ENCODE measurements around the gene TSPAN19. TPM values are rescaled to one million over a fixed set of nuclear protein-coding genes. Genes with fewer than 3 reads are reported as not detected.

The TSPAN19 gene
- total and polyA plus RNA-seq, 9 of the 15 experiments (the other 6 are each of a cell fraction or from before 2014, with no cell fraction given) = not detected

DNA sequence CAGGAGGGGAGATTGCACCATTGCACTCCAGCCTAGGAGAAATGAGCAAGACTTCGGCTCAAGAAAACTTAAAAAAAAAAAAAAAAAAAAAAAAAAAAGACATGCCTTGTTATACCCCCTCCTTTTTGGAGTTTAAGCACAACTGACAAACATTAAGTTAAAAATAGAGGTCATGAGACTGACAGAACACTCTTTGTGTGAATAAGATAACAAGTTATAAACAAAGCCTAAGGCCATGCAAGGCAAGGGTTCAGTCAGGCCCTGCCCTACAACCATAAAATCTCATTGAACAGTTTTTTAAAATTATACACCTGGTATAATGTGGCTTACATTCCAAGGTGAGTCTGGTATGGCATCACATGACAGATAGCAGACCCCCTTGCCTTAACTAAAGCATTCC lies 39.3 kb downstream of the TSPAN19 start:
- Histone ChIP-seq H2AFZ (ENCODE audit: low read depth, low read length) (no peak overlapping the region), H3K9ac (ENCODE audit: insufficient read depth in 1 of 2, low read depth in 2 of 2, low read length in 2 of 2) (no peak overlapping the region), H3K4me2 (ENCODE audit: insufficient read depth, low read length) (no peak overlapping the region), H3K9me1 (ENCODE audit: control insufficient read depth, insufficient read depth, low read length) (no peaks in the 10 kb centered on the region), H3K27ac (ENCODE audit: extremely low read depth, low read depth, low read length) (no peak overlapping the region), H3K79me2 (ENCODE audit: control insufficient read depth, insufficient read depth, low read length) (no peaks in the 10 kb centered on the region), H4K20me1 (replicated peaks; ENCODE audit: control insufficient read depth, insufficient read depth, low read length) (no peaks in the 10 kb centered on the region), H3K4me1 (replicated peaks in 1 of 2; ENCODE audit: control insufficient read depth in 2 of 2, insufficient read depth in 2 of 2, low read length in 2 of 2) (no peaks in the 10 kb centered on the region), H3K36me3 (ENCODE audit: control insufficient read depth, insufficient read depth, low read length) (no peaks in the 10 kb centered on the region), H3K27me3 (ENCODE audit: control insufficient read depth in 2 of 2, insufficient read depth in 2 of 2, low read length in 2 of 2) (no peaks in the 10 kb centered on the region), H3K4me3 (no peak overlapping the region), H3K9me3 (replicated peaks; ENCODE audit: control insufficient read depth, insufficient read depth, low read depth, low read length) (no peaks in the 10 kb centered on the region)
- intact Hi-C loops (cut with micrococcal nuclease) (no loop called here), in situ Hi-C loops (cut with MboI) (no loop called here)
- ChIA-PET POLR2A (no interaction called here), CTCF (ENCODE audit: low intra/inter-chr PET ratio) (no interaction called here)
- ATAC-seq = no peak
- no peak for TF ChIP-seq MTA1 (IDR thresholded peaks at IDR 0.05; ENCODE audit: borderline replicate concordance)
- no peak for TF ChIP-seq SAFB2 (IDR thresholded peaks at IDR 0.05; ENCODE audit: borderline replicate concordance, low read depth, low read length, severe bottlenecking)
- TF ChIP-seq ZNF77 (CRISPR knock-in tag; IDR thresholded peaks at IDR 0.05) = no peak
- TF ChIP-seq HNRNPH1 (optimal IDR thresholded peaks at IDR 0.05; ENCODE audit: low read depth, low read length) = no peak
- TF ChIP-seq, protein P1, sequence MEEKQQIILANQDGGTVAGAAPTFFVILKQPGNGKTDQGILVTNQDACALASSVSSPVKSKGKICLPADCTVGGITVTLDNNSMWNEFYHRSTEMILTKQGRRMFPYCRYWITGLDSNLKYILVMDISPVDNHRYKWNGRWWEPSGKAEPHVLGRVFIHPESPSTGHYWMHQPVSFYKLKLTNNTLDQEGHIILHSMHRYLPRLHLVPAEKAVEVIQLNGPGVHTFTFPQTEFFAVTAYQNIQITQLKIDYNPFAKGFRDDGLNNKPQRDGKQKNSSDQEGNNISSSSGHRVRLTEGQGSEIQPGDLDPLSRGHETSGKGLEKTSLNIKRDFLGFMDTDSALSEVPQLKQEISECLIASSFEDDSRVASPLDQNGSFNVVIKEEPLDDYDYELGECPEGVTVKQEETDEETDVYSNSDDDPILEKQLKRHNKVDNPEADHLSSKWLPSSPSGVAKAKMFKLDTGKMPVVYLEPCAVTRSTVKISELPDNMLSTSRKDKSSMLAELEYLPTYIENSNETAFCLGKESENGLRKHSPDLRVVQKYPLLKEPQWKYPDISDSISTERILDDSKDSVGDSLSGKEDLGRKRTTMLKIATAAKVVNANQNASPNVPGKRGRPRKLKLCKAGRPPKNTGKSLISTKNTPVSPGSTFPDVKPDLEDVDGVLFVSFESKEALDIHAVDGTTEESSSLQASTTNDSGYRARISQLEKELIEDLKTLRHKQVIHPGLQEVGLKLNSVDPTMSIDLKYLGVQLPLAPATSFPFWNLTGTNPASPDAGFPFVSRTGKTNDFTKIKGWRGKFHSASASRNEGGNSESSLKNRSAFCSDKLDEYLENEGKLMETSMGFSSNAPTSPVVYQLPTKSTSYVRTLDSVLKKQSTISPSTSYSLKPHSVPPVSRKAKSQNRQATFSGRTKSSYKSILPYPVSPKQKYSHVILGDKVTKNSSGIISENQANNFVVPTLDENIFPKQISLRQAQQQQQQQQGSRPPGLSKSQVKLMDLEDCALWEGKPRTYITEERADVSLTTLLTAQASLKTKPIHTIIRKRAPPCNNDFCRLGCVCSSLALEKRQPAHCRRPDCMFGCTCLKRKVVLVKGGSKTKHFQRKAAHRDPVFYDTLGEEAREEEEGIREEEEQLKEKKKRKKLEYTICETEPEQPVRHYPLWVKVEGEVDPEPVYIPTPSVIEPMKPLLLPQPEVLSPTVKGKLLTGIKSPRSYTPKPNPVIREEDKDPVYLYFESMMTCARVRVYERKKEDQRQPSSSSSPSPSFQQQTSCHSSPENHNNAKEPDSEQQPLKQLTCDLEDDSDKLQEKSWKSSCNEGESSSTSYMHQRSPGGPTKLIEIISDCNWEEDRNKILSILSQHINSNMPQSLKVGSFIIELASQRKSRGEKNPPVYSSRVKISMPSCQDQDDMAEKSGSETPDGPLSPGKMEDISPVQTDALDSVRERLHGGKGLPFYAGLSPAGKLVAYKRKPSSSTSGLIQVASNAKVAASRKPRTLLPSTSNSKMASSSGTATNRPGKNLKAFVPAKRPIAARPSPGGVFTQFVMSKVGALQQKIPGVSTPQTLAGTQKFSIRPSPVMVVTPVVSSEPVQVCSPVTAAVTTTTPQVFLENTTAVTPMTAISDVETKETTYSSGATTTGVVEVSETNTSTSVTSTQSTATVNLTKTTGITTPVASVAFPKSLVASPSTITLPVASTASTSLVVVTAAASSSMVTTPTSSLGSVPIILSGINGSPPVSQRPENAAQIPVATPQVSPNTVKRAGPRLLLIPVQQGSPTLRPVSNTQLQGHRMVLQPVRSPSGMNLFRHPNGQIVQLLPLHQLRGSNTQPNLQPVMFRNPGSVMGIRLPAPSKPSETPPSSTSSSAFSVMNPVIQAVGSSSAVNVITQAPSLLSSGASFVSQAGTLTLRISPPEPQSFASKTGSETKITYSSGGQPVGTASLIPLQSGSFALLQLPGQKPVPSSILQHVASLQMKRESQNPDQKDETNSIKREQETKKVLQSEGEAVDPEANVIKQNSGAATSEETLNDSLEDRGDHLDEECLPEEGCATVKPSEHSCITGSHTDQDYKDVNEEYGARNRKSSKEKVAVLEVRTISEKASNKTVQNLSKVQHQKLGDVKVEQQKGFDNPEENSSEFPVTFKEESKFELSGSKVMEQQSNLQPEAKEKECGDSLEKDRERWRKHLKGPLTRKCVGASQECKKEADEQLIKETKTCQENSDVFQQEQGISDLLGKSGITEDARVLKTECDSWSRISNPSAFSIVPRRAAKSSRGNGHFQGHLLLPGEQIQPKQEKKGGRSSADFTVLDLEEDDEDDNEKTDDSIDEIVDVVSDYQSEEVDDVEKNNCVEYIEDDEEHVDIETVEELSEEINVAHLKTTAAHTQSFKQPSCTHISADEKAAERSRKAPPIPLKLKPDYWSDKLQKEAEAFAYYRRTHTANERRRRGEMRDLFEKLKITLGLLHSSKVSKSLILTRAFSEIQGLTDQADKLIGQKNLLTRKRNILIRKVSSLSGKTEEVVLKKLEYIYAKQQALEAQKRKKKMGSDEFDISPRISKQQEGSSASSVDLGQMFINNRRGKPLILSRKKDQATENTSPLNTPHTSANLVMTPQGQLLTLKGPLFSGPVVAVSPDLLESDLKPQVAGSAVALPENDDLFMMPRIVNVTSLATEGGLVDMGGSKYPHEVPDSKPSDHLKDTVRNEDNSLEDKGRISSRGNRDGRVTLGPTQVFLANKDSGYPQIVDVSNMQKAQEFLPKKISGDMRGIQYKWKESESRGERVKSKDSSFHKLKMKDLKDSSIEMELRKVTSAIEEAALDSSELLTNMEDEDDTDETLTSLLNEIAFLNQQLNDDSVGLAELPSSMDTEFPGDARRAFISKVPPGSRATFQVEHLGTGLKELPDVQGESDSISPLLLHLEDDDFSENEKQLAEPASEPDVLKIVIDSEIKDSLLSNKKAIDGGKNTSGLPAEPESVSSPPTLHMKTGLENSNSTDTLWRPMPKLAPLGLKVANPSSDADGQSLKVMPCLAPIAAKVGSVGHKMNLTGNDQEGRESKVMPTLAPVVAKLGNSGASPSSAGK (IDR thresholded peaks at IDR 0.05) = no peak
- TF ChIP-seq TCF7 (IDR thresholded peaks at IDR 0.05; ENCODE audit: borderline replicate concordance) = no peak
- TF ChIP-seq, protein P2, sequence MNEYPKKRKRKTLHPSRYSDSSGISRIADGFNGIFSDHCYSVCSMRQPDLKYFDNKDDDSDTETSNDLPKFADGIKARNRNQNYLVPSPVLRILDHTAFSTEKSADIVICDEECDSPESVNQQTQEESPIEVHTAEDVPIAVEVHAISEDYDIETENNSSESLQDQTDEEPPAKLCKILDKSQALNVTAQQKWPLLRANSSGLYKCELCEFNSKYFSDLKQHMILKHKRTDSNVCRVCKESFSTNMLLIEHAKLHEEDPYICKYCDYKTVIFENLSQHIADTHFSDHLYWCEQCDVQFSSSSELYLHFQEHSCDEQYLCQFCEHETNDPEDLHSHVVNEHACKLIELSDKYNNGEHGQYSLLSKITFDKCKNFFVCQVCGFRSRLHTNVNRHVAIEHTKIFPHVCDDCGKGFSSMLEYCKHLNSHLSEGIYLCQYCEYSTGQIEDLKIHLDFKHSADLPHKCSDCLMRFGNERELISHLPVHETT (CRISPR knock-in tag; conservative IDR thresholded peaks at IDR 0.05 in 1 of 2, IDR thresholded peaks at IDR 0.05 in 1 of 2) = no peak
- FAIRE-seq = no peak
- DNase-seq (ENCODE audit: extremely low read depth in 1 of 4, low spot score in 3 of 4) = no peak
- no TSS peak for BruUV-seq (replicated peaks)
- 20% methylated on average over 1 of the region's 1 CpG for WGBS (ENCODE audit: insufficient coverage, low coverage, missing lambda C conversion rate)

Data from K562 (cell line).